Testis (tissue), 3 donors: ENCODE results near the gene GRIN1. TPM values are rescaled to one million over a fixed set of nuclear protein-coding genes. Genes with fewer than 3 reads are reported as not detected.

ENCODE experiments used
- DNase-seq: peaks from one replicate; pipeline ENCODE4 v3.0.0-alpha.2; 2019
- H3K27ac ChIP-seq, 2 donors: fragments of 200-600 bp; sonication (generic); one replicate each; pipeline ENCODE4 v1.5.1; 2019
- H3K27me3 ChIP-seq: fragments of 200-600 bp; sonication (generic); one replicate; pipeline ENCODE4 v1.5.1; 2019
- H3K36me3 ChIP-seq: fragments of 200-600 bp; sonication (generic); one replicate; pipeline ENCODE4 v1.5.1; 2017; ENCODE audit warnings: low read depth; ENCODE audit errors: missing control alignments
- H3K4me1 ChIP-seq: fragments of 200-600 bp; sonication (generic); one replicate; pipeline ENCODE4 v1.5.1; 2019
- H3K4me3 ChIP-seq, 2 donors: fragments of 200-600 bp; sonication (generic); one replicate each; pipeline ENCODE4 v1.5.1; 2017 to 2019
- H3K9me3 ChIP-seq: fragments of 200-600 bp; sonication (generic); one replicate; pipeline ENCODE4 v1.5.1; 2017
- POLR2A ChIP-seq: fragments of 450-650 bp; IDR thresholded peaks from one replicate; pipeline ENCODE4 v1.6.1; 2017; ENCODE audit warnings: antibody characterized with exemption, mild to moderate bottlenecking, moderate library complexity
- WGBS, 2 donors: methylation state at CpG; one replicate each; pipeline ENCODE4 v1.1.5; 2018; 5-methylcytosine and 5-hydroxymethylcytosine counted together
- intact Hi-C: fragments of 100-400 bp; cut with DNase I; formaldehyde crosslinking; loops from one replicate; pipeline ENCODE4 v1.15.1; 2023; ENCODE audit warnings: low total_unique reads
- polyA plus RNA-seq: library from polyadenylated mRNA; stranded (reverse); fragments of 350-450 nt; fragmentation: Illumina TruSeq; extraction: RNeasy Lipid Tissue Mini Kit (QIAGEN cat#74804); gene quantifications from one replicate; pipeline ENCODE4 v1.2.3, GENCODE V29; 2014; ENCODE audit warnings: low read depth, low replicate concordance; ENCODE audit not compliant: insufficient read depth
- total RNA-seq, 2 donors: library from RNA; depleted of rRNA; stranded (reverse); fragments of >200 nt; gene quantifications; one replicate each; pipeline ENCODE4 v1.2.3, GENCODE V29; 2016
- TF ChIP-seq, protein P1 (sequence below), 3 experiments: fragments of 450-650 bp in 2 of 3; fragments of 200-600 bp in 1 of 3; sonication (generic) in 1 of 3; IDR thresholded peaks; one replicate each; pipeline ENCODE4 v1.5.1; 2016 to 2019; ENCODE audit warnings: antibody characterized with exemption in 3 of 3, mild to moderate bottlenecking in 2 of 3, moderate library complexity in 1 of 3

Gene GRIN1
- total and polyA plus RNA-seq, 3 donors from 2014 or later = 0.79 to 3.8 (median 1.5) TPM

GRCh38 chr9:137194909-137195308 is 56.0 kb downstream of the GRIN1 start:
- Histone ChIP-seq H3K4me3 (no peak overlapping the region), H3K27me3 (no peaks in the 10 kb centered on the region), H3K4me1 (peaks cover 26% of the 10 kb centered on the region), H3K36me3 (no peaks in the 10 kb centered on the region), H3K9me3 (no peaks in the 10 kb centered on the region), H3K27ac (no peak overlapping the region)
- DNase-seq = no peak
- intact Hi-C loops = no loop called here
- TF ChIP-seq POLR2A = no peak
- TF ChIP-seq, protein P1, sequence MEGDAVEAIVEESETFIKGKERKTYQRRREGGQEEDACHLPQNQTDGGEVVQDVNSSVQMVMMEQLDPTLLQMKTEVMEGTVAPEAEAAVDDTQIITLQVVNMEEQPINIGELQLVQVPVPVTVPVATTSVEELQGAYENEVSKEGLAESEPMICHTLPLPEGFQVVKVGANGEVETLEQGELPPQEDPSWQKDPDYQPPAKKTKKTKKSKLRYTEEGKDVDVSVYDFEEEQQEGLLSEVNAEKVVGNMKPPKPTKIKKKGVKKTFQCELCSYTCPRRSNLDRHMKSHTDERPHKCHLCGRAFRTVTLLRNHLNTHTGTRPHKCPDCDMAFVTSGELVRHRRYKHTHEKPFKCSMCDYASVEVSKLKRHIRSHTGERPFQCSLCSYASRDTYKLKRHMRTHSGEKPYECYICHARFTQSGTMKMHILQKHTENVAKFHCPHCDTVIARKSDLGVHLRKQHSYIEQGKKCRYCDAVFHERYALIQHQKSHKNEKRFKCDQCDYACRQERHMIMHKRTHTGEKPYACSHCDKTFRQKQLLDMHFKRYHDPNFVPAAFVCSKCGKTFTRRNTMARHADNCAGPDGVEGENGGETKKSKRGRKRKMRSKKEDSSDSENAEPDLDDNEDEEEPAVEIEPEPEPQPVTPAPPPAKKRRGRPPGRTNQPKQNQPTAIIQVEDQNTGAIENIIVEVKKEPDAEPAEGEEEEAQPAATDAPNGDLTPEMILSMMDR (IDR thresholded peaks at IDR 0.05) = no peak
- WGBS, 2 donors = 70 to 89% methylated on average over 6 to 10 of the region's 10 CpGs

DNA sequence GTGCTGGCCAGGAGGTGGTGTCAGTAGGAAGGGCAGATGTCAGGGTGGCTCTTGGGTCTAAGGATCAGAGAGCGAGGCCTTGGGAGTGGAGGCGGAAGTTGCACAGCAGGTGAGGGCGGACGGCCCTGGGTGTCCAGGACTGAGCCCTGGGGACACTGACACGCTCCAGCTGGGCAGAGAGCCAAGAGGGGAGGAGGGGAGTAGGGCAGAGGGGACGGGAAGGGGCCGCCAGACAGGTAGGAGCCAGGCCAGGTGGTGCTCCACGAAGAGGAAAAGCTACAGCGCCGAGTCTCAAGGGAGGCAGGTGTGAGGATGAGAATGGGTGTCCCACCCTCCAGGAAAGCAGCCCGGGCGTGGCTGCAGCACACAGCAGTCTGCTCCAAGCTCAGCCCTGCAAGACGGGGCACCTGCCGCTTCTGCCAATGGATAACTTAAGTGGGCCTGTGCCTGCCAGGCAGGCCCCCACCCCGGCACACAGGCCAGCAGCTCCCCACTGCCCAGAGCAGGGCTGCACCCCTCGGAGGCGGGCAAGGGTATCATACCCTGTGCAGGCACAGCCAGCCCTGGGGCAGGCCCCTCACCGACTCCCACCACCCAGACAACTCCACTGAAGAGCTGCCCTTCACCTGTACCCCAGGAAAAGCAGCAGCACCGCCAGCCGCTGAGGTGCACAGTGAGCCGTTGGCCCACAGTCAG is 56.7 kb downstream of the GRIN1 start:
- no peak overlapping the region for H3K27ac ChIP-seq
- no peak overlapping the region for H3K4me3 ChIP-seq
- H3K36me3 ChIP-seq = no peaks in the 10 kb centered on the region
- TF ChIP-seq, protein P1 (IDR thresholded peaks at IDR 0.05) = no peak
- TF ChIP-seq POLR2A = no peak
- WGBS, 2 donors = 85 to 88% methylated on average over 19 to 21 of the region's 21 CpGs
- no peak for DNase-seq
- peaks cover 24% of the 10 kb centered on the region for H3K4me1 ChIP-seq
- H3K27me3 ChIP-seq = no peaks in the 10 kb centered on the region
- intact Hi-C loops = no loop called here
- H3K9me3 ChIP-seq = no peaks in the 10 kb centered on the region

- intact Hi-C loops = no loop called here
Measured at GRCh38 chr9:137198051-137198901, 59.3 kb downstream of the GRIN1 start.

GRCh38 chr9:137198902-137199283 is 59.9 kb downstream of the GRIN1 start:
- Histone ChIP-seq H3K4me1 (peaks cover 40% of the 10 kb centered on the region), H3K27me3 (no peaks in the 10 kb centered on the region), H3K27ac (no peak overlapping the region), H3K36me3 (no peaks in the 10 kb centered on the region), H3K4me3 (no peak overlapping the region), H3K9me3 (no peaks in the 10 kb centered on the region)
- WGBS, 2 donors = 56% methylated on average over 11 of the region's 11 CpGs; no CpG with 5 or more reads in 1 of the 2 donors
- no peak for TF ChIP-seq POLR2A
- TF ChIP-seq, protein P1 (IDR thresholded peaks at IDR 0.05) = no peak
- intact Hi-C loops = no loop called here
- DNase-seq = no peak

More at GRCh38 chr9:137198051-137198901, 59.3 kb downstream of the GRIN1 start:
- Histone ChIP-seq H3K9me3 (no peaks in the 10 kb centered on the region), H3K27me3 (no peaks in the 10 kb centered on the region), H3K36me3 (no peaks in the 10 kb centered on the region), H3K4me3 (no peak overlapping the region), H3K27ac (no peak overlapping the region), H3K4me1 (peaks cover 36% of the 10 kb centered on the region)
- 70 to 84% methylated on average over 7 to 19 of the region's 19 CpGs for WGBS, 2 donors
- no peak for TF ChIP-seq POLR2A
- TF ChIP-seq, protein P1 (IDR thresholded peaks at IDR 0.05) = no peak
- no peak for DNase-seq
